Measurements from ENCODE around the gene HMCES. TPM values are rescaled to one million over a fixed set of nuclear protein-coding genes. Genes with fewer than 3 reads are reported as not detected.
"Not testable (repeated sequence)": the region's sequence is repeated elsewhere in the genome, so short reads cannot be mapped to it uniquely, and the experiment has no call there.

Gene HMCES
- total RNA-seq, 2 experiments from 2014 or later: 54.5 to 57.8 TPM

DNA sequence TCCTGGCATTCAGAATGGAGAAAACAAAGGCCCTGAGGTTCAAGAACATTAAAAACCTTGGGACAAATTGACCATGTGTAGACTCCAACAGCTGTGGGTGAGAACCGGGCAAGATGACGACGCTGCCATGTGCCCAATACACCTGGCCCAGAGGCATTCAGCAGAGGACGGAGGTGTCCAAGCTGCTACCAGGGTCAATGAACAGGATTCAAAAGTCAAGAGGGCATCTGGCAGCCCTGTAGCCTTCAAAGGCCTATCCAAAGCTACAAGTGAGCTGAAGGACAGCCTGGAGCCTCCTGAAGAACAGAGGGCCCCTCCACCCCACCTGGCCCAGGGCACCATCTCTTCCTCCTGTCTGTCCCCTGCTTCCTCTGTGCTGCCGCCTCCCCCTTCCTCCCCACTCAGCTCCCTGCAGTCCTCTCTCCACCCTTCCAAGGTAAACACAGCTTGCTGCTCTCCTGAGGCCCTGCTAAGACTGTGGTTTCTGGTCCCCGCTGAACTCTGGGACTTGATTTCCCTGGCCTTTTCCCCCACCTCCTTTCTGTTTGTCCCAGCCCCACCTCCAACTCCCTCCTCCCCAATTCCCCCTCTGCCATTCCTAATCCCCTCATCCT is 57.5 kb downstream of the HMCES start:
- no peak overlapping the region for H3K27ac Mint-ChIP-seq
- CTCF ChIA-PET: interaction anchor here (1.5 kb wide), 1 partner anchor 20 kb away, joined by 3 read pairs; a partner anchor contains a TSS

GRCh38 chr3:129337719-129338118 is 59.0 kb downstream of the HMCES start:
- H3K4me1 Mint-ChIP-seq (ENCODE audit: low read depth); H3K27me3 Mint-ChIP-seq; ATAC-seq; H3K9me3 Mint-ChIP-seq; H3K4me3 Mint-ChIP-seq; H3K27ac Mint-ChIP-seq; DNase-seq; H3K36me3 Mint-ChIP-seq (ENCODE audit: low read depth); intact Hi-C loops (cut with micrococcal nuclease); CTCF ChIA-PET; POLR2A ChIA-PET: not testable (repeated sequence)

More for the DNA sequence above, 57.5 kb downstream of the HMCES start:
- no peaks in the 10 kb centered on the region for H3K27me3 Mint-ChIP-seq
- ATAC-seq: no peak
- intact Hi-C loops (cut with micrococcal nuclease): no loop called here
- no peak for DNase-seq
- no peaks in the 10 kb centered on the region for H3K36me3 Mint-ChIP-seq (ENCODE audit: low read depth)
- no peak for TF ChIP-seq CTCF (IDR thresholded peaks at IDR 0.05)
- POLR2A ChIA-PET: no interaction called here
- no peaks in the 10 kb centered on the region for H3K9me3 Mint-ChIP-seq
- H3K4me3 Mint-ChIP-seq: no peak overlapping the region
- no peaks in the 10 kb centered on the region for H3K4me1 Mint-ChIP-seq (ENCODE audit: low read depth)

GRCh38 chr3:129339186-129339585 is 60.5 kb downstream of the HMCES start:
- H3K4me1 Mint-ChIP-seq (ENCODE audit: low read depth); H3K36me3 Mint-ChIP-seq (ENCODE audit: low read depth); H3K27ac Mint-ChIP-seq; H3K9me3 Mint-ChIP-seq; POLR2A ChIA-PET; ATAC-seq; DNase-seq; H3K4me3 Mint-ChIP-seq; CTCF ChIA-PET; intact Hi-C loops (cut with micrococcal nuclease): not testable (repeated sequence)
- peaks cover 10% of the 10 kb centered on the region for H3K27me3 Mint-ChIP-seq

DNA sequence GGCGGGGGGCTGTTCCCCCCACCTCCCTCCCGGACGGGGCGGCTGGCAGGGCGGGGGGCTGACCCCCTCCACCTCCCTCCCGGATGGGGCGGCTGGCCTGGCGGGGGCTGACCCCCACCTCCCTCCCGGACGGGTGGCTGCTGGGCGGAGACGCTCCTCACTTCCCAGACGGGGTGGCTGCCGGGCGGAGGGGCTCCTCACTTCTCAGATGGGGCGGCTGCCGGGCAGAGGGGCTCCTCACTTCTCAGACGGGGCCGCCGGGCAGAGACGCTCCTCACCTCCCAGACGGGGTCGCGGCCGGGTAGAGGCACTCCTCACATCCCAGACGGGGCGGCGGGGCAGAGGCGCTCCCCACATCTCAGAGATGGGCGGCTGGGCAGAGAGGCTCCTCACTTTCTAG is 61.2 kb downstream of the HMCES start:
- intact Hi-C loops (cut with micrococcal nuclease); CTCF ChIA-PET; H3K4me3 Mint-ChIP-seq; H3K36me3 Mint-ChIP-seq (ENCODE audit: low read depth); H3K4me1 Mint-ChIP-seq (ENCODE audit: low read depth); ATAC-seq; POLR2A ChIA-PET; H3K27ac Mint-ChIP-seq; H3K9me3 Mint-ChIP-seq; DNase-seq: not testable (repeated sequence)
- peaks cover 12% of the 10 kb centered on the region for H3K27me3 Mint-ChIP-seq

DNA sequence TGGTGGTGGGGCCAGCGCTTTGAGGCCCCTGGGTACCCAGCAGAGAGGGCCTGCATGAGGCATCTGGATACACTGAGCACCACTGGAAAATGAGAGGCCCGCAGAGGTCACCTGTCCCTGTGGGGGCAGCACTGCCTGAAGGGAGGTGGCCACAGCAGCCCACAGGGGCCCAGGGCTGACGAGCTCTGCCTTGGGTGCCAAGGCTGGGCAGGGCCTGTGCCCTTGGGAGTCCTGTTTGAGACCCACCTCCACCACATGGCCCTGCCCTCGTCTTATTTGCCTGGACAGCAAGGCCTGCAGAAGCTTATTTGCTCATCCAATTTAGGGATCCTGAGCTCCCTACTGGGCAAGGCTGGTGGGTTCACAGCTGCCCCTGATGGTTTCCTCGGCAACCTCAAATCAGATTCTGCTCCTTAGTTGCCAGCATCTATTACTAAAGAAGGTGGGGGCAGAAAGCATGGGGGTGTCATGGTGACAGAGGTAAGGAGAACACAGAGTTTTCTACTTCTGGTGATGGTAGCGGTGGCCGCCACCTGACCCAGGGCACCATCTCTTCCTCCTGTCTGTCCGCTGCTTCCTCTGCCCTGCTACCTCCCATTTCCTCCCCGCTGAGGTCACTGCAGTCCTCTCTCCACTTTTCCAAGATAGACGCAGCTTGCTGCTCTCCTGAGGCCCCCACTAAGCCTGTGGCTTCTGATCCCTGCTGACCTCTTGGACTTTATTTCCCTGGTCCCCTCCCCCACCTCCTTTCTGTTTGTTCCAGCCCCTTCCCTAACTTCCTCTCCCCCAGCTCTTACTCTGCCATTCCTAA is 62.9 kb downstream of the HMCES start:
- DNase-seq (no peak), ATAC-seq (no peak)
- Mint-ChIP-seq H3K9me3 (no peaks in the 10 kb centered on the region), H3K27me3 (peaks cover 20% of the 10 kb centered on the region), H3K4me3 (no peak overlapping the region), H3K27ac (no peak overlapping the region), H3K4me1 (ENCODE audit: low read depth) (no peaks in the 10 kb centered on the region), H3K36me3 (ENCODE audit: low read depth) (no peaks in the 10 kb centered on the region)
- CTCF ChIA-PET: interaction anchor here (1.1 to 2.4 kb wide), 2 partner anchors 26 to 42 kb away, joined by 3 to 6 read pairs; a partner anchor contains a TSS
- intact Hi-C loops (cut with micrococcal nuclease): no loop called here
- POLR2A ChIA-PET: no interaction called here
- no peak for TF ChIP-seq CTCF (IDR thresholded peaks at IDR 0.05)

DNA sequence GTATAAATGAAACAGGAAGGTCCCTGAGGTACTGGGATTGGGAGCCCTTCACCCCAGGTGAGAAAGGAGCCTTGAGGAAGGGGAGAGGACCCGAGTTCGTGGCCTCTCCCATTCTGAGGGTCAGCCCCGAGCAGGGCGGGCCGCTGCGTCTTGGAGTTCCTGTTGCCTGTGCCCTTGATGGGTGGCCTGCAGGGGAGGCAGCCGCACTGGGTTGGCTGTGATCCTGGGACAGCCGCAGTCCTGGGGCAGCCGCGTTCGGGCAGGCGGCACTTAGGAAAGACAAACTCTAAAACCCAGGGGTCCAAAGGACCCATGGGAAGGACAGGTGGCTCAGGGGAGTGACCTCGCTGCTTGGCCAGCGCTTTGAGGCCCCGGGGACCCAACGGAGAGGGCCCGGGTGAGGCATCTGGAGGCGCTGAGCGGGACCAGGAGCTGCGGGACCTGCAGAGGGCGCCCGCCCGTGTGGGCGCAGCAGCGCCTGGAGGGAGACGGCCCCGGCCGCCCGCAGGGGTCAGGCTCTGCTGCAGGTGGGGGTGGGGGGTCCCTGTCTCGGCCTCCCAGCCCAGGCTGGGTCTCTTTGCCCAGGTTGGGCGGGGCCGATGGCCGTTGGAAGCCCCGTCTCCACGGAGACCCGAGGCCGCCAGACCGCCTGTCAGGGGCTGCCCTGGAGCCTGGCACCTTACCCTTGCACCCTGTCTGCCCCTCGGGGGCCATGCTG is 65.1 kb downstream of the HMCES start:
- H3K9me3 Mint-ChIP-seq: no peaks in the 10 kb centered on the region
- H3K27ac Mint-ChIP-seq: no peak overlapping the region
- no peaks in the 10 kb centered on the region for H3K4me1 Mint-ChIP-seq (ENCODE audit: low read depth)
- no peaks in the 10 kb centered on the region for H3K36me3 Mint-ChIP-seq (ENCODE audit: low read depth)
- intact Hi-C loops (cut with micrococcal nuclease): no loop called here
- POLR2A ChIA-PET: no interaction called here
- TF ChIP-seq CTCF (IDR thresholded peaks at IDR 0.05): peak; percentile 62
- H3K27me3 Mint-ChIP-seq: peaks cover 21% of the 10 kb centered on the region
- ATAC-seq (peak; percentile 88), DNase-seq (peak; percentile 52)
- CTCF ChIA-PET: interaction anchor here (0.6 to 2.4 kb wide), 7 partner anchors 9 to 480 kb away, joined by 3 to 6 read pairs (median 4); no protein-coding TSS in a partner anchor
- H3K4me3 Mint-ChIP-seq: no peak overlapping the region
